Ramos (cell line): ENCODE data around the gene PTPN11.

Experiments
- in situ Hi-C: fragments of 300-500 bp; cut with MboI; formaldehyde crosslinking; loops from one replicate; pipeline ENCODE4 v1.14.3; 2022; ENCODE audit warnings: low sequenced_read_pairs; ENCODE audit not compliant: unreplicated experiment

The PTPN11 gene

GRCh38 chr12:112535637-112536366, 117.1 kb downstream of the PTPN11 start:
- in situ Hi-C loops: no loop called here

- in situ Hi-C loops: no loop called here
These were observed 117.6 kb downstream of the PTPN11 start for GRCh38 chr12:112536367-112536730.

- in situ Hi-C loops: no loop called here
These were observed 119.1 kb downstream of the PTPN11 start for GRCh38 chr12:112537710-112538396.

GRCh38 chr12:112538740-112539139, 120.0 kb downstream of the PTPN11 start:
- in situ Hi-C loops: no loop called here

GRCh38 chr12:112539221-112539620, 120.5 kb downstream of the PTPN11 start:
- in situ Hi-C loops: no loop called here

GRCh38 chr12:112540021-112540420, 121.3 kb downstream of the PTPN11 start:
- in situ Hi-C loops: no loop called here

- in situ Hi-C loops: no loop called here
These were observed 125.0 kb downstream of the PTPN11 start for GRCh38 chr12:112543751-112544150.

- in situ Hi-C loops: no loop called here
These were observed 127.6 kb downstream of the PTPN11 start for GRCh38 chr12:112546339-112546738.

GRCh38 chr12:112546996-112547395, 128.2 kb downstream of the PTPN11 start:
- in situ Hi-C loops: no loop called here

- in situ Hi-C loops: no loop called here
These were observed 130.3 kb downstream of the PTPN11 start for GRCh38 chr12:112549031-112549430.

- in situ Hi-C loops: no loop called here
These were observed 132.9 kb downstream of the PTPN11 start for GRCh38 chr12:112551681-112552080.

GRCh38 chr12:112555621-112556233, 137.0 kb downstream of the PTPN11 start:
- in situ Hi-C loops: no loop called here

GRCh38 chr12:112557951-112558630, 139.3 kb downstream of the PTPN11 start:
- in situ Hi-C loops: no loop called here
